GM21717 (cell line): ENCODE results near the gene LSP1.

Experiments used
- ATAC-seq: cut with Tn5 transposase; IDR thresholded peaks from one replicate; pipeline ENCODE4 v1.9.1; 2021; ENCODE audit warnings: mild to moderate bottlenecking, moderate library complexity; ENCODE audit not compliant: unreplicated experiment

LSP1 gene

DNA sequence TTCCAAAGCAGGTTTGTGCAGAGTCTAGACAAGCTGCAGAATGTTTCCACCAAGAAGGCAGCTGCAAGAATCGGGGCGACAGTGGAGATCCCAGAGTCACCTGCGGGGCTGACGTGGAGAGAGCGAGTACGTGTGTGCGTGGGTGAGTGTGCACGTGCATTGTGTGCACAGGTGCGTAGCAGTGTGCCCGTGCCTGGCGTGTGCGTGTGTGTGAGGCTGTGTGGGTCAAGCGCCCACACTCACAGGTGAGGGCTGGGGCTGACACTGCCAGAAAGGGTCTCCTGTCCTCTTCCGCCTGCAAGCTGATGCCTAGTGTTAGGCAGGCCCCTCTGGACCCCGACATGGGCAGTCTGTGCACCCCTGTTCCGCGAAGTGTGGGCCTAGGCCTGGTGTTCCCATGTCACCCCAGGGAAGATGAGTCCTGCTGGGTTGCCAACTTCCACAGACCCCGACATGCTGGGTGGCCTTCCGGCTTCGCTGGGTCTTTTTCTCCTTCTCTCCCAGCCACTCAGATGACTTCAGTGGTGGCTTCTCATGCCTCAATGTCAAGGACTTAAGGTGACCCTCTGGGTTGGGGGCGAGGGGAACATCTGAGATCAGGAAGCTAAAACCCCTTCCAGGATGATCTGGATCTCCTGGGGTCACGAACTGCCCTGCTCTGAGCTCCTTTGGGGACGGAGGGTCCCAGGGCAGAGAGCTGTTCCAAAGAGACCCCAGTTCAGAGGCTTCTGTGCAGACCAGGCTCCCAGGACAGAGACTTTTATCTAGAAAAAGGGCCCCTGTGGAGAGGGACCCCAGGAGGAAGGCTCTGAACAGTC lies 28.5 kb upstream of the LSP1 start:
- no peak for ATAC-seq

DNA sequence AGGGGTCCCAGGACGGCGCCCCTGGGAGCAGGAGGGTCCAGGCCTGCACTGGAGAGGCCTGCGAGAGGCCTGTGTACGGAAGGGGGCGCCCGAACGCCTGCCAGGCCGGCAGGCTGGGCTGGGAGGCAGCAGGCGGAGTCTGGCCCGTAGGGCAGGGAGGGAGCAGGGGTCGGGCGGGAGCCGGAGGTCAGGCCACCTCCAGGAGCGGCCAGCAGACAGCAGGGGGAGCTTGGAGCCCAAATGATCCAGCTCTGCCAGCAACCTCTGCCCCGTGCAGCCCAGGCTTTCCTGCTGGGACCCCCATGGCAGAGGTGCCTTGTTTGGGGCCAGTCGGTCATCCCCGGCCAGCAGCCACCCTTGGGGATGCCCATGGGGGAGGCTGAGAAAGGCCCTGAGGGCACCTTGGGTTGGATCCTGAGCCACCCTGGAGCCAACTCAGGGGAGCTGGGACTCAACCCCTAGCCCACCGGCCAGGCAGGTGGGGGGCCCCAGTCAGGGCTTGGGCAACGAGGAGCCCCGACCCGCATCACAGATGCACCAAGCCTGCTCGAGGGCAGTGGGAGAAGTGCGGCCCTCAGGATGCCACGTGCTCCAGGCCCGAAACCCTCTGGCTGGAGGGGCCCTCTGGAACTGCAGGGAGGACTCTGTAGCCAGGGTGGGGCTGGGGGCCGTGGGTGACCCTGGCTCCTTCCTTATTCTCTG lies 27.7 kb upstream of the LSP1 start:
- no peak for ATAC-seq

DNA sequence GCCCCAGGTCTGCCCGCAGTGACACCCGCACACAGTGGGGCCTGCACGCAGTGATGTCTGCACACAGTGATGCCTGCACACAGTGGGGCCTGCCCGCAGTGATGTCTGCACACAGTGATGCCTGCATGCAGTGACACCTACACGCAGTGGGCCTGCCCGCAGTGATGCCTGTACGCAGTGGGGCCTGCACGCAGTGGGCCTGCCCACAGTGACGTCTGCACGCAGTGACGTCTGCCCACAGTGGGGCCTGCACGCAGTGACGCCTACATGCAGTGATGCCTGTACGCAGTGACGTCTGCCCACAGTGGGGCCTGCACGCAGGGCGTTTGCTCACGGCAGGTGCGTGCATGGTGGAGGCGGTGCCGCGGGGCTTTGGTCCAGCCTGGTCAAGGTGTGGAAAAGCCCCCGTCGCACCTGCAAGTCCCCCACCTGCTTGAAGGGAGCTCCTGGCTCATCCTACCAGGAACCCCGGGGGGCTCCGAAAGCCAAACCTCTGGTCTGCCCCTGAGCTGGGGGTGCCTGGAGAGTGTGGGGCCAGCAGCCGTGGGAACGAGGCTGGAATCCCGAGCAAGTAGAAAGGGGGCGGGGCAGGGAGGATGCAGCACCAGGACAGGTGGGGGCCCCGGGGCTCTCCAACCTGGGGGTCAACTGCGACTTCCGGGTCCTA lies 27.0 kb upstream of the LSP1 start:
- no peak for ATAC-seq

DNA sequence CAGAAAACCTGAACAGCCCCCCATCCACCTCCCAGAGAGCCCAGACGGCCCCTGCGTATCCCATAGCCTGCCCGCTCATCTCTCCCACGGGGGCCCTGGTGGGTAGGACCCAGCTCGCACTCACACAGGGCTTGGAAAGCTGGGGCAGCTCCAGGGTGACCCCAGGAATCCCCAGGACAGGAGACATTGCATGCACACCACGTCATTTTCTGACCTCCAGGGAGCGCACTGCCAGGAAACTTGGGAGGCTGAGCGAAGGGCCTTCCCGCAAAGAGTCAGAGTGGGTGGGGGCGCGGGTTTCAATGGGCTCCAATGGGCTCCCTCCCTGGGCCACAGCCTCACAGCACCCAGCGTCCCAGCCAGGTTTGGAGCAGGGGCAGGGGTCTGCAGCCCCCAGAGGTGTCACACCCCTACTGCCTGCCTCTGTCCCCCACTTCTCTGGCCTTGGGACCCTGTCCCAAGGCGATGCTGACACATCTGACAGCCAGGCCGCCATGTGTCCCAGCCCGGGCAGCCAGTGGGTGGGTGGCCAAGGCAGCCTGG lies 26.3 kb upstream of the LSP1 start:
- no peak for ATAC-seq

GRCh38 chr11:1827095-1827813 lies 25.6 kb upstream of the LSP1 start:
- ATAC-seq, result no peak

DNA sequence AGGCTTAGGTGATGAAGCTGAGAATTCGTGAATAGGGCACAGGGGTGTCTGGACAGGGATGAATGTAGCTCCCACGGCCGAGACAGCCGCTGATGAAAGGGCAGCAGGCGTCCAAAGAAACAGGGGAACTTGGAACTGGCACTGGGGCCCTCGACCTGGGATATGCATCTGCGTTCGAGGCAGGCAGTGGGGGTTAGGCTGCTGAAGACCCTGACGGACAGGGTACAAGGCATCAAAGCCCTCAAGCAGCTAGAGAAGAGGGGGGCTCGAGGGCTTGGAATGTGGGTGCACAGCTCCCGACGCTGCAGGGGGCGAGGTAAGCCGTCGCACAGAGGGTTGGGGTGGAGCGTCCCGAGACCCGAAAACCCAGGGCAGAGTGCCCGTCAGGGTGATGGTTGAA lies 25.0 kb upstream of the LSP1 start:
- ATAC-seq, result no peak

DNA sequence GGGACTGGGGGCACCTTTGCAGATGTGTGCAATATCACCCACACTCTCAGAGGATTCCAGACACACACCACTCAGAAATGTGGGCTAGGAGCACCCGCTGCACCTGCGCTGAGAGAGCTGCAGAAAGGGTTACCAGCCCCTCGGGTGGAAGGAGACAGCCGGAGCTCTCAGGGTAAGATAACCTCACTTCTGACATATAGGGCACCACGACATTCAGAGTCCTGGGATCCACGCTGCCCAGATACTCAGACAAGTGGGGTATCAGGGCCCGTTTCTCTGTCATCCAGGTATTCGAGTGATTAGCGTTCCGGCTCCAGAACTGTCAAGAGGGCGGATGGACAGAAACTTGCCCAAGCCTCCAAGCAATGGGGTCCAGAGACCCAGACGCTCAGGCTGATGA lies 24.3 kb upstream of the LSP1 start:
- no peak for ATAC-seq

GRCh38 chr11:1829039-1829820 lies 23.7 kb upstream of the LSP1 start:
- no peak for ATAC-seq

DNA sequence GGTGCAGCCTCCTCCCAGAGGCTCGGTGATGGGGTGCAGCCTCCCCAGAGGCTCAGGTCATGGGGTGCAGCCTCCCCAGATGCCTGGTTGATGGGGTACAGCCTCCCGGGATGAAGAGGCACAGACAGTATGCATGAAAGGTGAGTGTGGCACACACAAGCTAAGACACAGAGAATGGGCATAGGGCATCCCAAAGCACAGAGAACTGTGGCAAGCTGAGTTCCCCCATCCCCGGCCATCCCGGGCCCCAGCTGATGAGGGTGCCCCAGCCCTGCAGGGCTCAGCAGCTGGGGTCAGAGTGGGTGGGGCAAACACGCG lies 22.9 kb upstream of the LSP1 start:
- ATAC-seq, result no peak

DNA sequence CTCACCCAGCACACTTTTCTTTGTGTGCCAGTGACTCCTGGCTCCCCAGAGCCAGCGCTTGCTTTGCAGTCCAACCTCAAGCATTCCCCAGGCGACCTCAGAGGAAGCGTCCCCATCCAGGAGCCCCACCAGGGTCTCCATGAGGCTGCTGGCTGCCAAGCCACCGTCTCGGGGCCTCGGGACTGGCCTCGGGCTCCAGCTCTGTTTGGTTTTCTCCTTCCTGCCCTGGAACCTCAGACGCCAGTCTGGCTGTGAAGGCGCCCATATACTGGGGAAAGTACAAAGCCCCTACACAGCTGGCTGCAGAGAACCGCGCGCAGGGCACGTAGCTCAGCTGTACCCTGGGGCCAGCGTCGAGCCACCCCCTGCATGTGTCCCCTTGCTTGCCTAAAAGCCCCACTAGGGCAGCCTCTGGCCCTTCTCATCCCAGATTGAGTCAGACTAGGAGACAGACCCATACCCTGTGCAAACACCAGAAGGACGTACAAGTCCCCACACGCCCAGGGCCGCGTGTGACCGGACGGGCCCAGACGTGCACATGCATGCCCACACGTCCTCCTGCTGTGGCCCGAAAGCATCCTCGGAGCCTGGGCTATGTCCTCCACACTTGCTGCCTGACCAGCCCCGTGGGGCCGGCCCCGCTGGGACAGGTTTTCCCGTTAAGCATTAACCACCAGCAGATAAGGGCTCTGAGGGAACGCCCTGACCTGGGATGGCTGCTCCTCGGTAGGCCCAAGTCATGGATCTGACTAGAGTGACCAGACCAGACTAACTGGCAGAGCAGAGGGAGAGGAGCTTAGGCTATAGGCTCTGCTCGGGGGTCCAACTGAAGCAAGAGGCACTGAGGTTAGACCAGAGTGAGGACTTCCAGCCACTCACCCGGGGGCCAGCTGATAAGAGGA lies 22.3 kb upstream of the LSP1 start:
- no peak for ATAC-seq

GRCh38 chr11:1831338-1832210 lies 21.3 kb upstream of the LSP1 start:
- no peak for ATAC-seq

- ATAC-seq, result no peak
Observed at GRCh38 chr11:1832211-1832919, 20.5 kb upstream of the LSP1 start.

GRCh38 chr11:1832920-1833295 lies 20.0 kb upstream of the LSP1 start:
- no peak for ATAC-seq

DNA sequence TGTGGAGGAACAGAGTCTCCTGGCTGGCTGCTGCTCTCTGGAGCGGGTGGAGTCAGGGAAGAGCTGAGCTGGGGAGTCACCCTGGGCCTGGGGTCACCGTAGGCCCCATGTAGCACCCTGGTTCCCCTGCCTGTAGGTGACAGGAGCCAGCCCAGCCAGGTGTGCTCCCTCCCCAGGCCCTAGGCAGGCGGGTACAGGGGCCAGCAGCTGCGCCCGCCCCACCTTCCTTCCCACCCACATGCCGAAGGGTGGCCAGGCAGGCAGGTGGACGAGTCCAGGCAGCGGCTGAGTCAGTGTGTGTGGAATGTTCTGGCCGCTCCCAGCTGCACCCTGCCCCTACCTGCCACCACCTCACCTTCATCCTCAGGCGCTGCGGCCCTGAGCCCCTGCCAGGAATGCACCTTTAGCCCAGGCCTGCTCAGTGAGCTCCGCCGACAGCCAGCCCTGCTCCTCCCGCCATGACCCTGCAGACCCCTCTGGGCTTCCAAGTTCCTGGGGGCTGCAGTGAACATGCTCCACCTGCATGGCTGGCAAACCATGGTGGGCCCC lies 18.7 kb upstream of the LSP1 start:
- ATAC-seq, result no peak

DNA sequence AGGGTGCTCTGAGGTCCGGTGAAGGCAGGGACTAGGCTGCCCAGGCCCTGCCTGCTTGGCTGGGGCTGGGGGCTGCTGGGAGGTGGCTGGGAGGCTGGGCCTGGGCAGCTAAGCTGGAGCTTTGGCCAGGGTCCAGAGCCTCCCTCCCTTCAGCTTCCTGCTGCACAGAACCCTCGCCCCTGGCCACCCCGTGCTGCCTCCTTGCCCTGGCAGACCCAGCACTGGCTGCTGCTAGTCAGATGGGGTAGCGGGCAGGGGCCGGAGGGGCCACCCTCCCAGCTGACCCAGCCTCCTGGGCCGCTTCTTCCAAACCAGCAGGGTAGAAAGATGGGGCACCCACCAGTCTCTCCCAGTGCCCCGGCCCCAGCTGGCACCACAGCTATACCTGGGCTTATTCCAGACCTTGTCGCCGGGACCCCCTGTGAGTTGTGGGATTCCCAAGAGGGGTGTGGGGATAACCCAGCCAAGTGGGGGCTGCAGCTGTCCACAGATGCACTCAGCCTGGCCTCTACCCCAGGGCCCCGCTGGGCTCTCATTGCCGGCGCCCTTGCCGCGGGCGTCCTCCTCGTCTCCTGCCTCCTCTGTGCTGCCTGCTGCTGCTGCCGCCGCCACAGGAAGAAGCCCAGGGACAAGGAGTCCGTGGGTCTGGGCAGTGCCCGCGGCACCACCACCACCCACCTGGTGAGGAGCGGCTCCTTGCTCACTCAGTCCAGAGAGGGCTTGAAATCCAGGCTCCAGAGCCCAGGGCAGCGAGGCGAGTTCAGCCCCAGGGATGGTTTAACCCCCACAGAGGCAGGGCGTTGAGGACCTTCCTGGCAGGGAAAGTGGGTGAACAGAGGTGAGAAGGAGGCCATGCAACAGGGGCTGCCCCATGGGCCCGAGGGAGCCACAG lies 17.9 kb upstream of the LSP1 start, which contains the start of gene SYT8:
SYT8 (plus strand) TSS at position 212 of the 892 bp plus-strand sequence; CDS start at position 328, 116 bp downstream.
- no peak for ATAC-seq

GRCh38 chr11:1835671-1836010 lies 17.2 kb upstream of the LSP1 start:
- no peak for ATAC-seq
